ENCODE measurements around the gene TIMMDC1.

DNA sequence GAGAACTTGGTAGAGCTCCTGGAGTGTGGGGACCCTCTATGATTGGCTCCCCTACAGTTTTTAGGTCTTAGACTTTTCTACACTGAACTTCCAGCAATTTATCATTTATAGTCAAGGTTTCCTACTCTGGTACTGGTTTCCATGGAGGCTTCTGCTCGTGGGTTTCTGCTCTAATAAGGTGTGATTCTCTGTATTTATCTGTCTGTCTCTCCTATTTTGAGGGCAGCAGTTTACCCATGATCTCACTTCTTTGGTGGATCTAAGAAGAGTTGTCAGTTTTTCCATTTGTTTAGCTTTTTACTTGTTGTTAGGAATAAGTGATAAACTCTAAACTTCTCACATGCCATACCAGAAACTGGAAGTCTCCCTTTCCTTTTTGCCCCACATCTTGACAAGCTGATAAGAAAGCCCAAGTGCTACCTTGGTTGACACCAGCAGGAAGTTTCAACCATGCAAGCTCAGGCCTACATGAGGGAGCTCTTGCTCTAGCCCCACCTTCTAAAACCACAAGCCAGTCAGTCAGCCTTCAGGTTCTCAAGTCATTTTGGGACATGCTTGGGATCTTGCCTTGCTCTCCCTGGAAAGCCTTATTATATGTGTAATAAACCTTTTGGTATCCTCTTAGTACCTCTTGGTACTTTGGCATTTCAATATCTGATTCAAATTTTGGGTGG is 10.0 kb downstream of the TIMMDC1 start:
- TF ChIP-seq, protein P1, sequence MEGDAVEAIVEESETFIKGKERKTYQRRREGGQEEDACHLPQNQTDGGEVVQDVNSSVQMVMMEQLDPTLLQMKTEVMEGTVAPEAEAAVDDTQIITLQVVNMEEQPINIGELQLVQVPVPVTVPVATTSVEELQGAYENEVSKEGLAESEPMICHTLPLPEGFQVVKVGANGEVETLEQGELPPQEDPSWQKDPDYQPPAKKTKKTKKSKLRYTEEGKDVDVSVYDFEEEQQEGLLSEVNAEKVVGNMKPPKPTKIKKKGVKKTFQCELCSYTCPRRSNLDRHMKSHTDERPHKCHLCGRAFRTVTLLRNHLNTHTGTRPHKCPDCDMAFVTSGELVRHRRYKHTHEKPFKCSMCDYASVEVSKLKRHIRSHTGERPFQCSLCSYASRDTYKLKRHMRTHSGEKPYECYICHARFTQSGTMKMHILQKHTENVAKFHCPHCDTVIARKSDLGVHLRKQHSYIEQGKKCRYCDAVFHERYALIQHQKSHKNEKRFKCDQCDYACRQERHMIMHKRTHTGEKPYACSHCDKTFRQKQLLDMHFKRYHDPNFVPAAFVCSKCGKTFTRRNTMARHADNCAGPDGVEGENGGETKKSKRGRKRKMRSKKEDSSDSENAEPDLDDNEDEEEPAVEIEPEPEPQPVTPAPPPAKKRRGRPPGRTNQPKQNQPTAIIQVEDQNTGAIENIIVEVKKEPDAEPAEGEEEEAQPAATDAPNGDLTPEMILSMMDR (IDR thresholded peaks at IDR 0.05; ENCODE audit: low read depth, low read length), result no peak
- TF ChIP-seq POLR2A (IDR thresholded peaks at IDR 0.05; ENCODE audit: extremely low read depth, insufficient read length), result no peak
- TF ChIP-seq, protein P2, sequence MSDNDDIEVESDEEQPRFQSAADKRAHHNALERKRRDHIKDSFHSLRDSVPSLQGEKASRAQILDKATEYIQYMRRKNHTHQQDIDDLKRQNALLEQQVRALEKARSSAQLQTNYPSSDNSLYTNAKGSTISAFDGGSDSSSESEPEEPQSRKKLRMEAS (IDR thresholded peaks at IDR 0.05; ENCODE audit: low read depth, low read length), result no peak
- no peak for TF ChIP-seq MYC (IDR thresholded peaks at IDR 0.05; ENCODE audit: low read depth, low read length)

Data from NB4 (cell line).